Measurements from ENCODE around the gene ZNF217.
A peak's percentile ranks its signal among the peaks of the same experiment; 100 is the strongest.
"Not testable (repeated sequence)": the region's sequence is repeated elsewhere in the genome, so short reads cannot be mapped to it uniquely, and the experiment has no call there.

Gene ZNF217
- 13.1 to 133 (median 61.0) reads per million in 18 experiments for total RNA-seq

DNA sequence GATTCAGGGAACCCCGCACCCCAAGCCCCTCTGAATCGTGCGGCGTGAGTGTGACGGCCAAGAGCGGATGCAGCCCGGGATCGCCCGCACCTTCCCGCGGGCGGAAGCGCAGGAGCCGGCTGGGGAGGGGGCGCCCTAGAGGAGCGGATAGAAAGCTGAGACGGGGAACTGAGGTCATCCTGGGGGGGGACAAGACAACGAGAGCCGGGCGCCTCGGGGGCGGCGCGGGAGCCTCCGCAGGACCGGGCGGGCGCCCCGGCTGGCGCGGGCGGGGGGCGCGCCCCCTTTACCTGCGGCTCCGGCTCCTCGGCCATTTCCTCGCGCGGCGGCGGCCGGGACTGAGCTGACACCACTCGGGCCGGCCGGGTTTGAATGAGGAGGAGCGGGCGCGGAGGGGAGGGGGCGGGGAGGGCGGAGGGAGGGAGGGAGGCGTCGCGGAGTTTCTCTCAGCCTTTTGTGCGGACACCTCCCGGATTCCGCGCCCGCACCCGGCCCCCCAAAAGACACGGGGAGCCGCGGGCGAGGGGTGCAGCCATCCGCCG lies at the start of gene ZNF217:
Gene ZNF217 (minus strand): TSS at position 374 of the 542 bp plus-strand sequence. CDS start 11,013 bp downstream, outside the sequence.
- peak; percentile 49 to 60 for DNase-seq

DNA sequence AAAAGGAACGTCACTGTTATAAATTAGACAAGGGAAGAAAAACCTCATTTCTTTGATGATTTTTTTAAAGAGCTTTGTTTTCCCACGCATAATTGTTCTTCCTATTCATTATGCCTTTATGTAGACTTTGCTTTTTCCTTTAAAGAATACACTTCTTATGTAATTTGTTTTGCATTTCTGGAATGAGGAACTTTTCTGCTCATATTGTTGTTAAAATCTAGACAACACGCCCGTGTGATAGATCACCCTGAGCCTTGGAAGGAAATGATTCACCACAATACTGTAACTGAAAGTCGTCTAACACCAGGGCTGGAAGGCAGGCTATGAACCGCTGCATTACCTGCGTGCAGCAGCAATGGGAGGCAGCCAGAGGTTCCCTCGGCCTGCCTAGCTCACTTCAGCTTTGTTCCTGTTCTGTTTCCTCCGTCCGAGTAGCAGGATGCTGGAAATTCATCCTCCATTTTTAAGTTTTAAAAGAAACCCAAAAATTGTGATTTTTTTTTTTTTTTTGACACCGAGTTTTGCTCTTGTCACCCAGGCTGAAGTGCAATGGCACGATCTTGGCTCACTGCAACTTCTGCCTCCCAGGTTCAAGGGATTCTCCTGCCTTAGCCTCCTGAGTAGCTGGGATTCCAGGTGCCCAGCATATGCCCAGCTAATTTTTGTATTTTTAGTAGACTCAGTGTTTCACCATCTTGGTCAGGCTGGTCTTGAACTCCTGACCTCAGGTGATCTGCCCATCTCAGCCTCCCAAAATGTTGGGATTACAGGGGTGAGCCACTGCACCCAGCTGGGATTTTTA lies 49.6 kb upstream of the ZNF217 start:
- DNase-seq = peak; percentile 89 to 93

DNA sequence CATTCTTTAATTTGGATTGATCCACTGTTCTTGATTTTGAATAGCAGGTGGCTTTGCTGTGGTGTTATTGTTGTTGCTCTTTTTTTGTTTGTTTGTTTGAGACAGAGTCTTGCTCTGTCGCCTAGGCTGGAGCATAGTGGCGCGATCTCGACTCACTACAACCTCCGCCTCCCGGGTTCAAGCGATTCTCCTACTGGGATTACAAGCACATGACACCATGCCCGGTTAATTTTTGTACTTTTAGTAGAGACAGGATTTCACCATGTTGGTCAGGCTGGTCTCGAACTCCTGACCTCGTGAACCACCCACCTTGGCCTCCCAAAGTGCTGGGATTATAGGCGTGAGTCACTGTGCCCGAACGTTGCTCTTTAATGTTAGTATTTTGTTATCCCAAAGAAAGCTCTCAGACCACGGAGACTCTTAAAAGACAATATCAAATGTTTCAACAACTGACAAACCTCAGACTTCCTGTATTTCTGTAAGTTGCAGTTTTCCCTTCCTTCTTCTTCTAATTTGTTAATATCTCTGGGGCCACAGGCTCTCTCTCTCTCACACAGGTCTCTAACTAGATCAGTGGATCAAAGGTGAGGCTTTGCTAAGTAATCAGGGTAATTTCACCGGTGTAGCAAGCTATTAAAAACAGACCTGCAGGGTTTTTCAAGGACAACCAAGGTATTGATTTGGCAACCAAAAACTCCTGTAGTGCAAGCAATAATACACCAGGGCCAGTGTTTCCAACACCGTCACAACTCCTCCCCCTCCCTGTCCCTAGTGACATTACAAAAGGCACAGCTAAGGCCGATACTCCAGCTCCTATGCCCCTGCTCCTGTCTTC lies 48.8 kb upstream of the ZNF217 start:
- peak; percentile 75 to 86 for DNase-seq

DNA sequence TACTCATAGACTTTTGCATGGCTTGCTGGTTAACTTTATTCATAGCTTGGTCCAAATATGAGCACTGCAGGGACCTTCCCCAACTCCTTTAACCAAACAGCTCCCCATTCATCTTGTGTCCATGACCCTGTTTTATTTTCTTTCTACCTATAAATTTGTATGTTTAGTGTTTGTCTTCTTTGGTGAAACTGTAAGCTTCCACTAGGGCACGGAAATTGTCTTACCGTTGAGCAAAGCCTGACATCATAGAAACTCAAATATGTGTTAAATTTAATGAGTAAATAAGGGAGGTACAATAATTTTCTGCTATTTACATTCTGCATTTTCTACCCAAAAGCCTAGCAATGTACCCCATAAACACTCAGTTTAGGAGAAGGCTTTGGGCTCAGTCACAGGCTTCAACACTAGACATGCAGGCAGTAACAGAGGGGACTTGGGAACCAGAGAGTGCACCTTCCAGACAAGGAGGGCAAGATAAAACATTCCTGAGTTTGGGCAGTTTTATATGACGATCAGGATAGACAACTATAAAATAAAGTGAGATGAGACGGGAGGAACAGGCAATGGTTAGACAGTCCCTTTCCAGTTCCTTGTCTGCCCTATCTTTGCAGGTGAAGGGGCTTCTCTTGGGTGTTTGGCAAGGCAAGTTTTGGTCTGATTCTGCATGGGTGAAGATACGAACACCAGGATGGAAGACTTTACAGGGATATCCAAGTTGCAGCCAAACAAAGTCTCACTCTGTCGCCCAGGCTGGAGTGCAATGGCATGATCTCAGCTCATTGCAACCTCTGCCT lies 46.2 kb upstream of the ZNF217 start:
- no peak for DNase-seq

DNA sequence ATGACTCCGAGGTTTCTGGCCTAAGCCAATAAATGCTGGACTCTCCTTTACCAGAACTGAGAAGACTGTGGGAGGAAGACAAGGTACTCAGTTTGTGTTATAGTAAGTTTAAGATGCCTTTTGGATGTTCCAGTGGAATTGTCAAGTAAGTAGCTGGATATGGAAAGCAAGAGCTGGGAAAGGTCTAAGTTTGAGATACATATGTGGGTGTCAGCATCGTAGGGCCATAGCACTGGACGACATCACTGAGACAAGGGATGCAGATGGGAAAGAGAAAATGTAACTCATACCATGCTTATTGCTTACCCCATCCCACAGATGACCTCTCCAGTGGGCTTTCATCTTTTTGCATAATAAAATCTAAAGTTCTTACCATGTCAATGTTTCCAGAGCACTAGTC lies 45.5 kb upstream of the ZNF217 start:
- no peak for DNase-seq

DNA sequence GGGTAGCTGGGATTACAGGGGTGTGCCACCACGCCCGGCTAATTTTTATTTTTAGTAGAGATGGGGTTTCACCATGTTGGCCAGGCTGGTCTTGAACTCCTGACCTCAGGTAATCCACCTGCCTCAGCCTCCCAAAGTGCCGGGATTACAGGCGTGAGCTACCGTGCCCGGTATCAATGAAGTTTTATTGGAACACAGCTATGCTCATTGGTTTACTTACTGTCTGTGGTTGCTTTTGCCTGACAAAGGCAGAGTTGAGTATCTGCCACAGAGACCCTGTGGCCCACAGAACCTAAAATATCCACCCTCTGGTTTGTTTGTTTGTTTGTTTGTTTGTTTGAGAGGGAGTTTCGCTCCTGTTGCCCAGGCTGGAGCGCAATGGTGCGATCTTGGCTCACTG lies 43.7 kb upstream of the ZNF217 start:
- DNase-seq = not testable (repeated sequence)

DNA sequence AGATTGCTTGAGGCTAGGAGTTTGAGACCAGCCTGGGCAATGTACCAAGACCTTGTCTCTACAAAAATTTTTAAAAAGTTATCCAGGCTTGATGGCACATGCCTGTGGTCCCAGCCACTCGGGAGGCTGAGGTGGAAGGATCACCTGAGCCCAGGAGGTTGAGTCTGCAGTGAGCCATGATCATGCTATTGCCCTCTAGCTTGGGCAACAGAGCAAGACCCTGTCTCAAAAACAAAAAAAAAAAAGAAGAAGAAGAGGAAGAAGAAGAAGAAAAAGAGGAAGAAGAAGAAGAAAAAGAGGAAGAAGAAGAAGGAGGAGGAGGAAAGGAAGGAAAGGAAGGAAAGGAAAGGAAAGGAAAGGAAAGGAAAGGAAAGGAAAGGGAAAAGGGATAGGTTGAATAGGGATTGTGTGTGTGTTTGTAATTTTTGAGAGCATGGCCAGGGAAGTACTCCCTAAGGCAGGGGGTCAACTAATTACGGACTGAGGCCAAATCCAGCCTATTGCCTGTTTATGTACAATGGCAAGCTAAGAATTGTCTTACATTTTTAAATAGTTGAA lies 43.0 kb upstream of the ZNF217 start:
- no peak for DNase-seq

DNA sequence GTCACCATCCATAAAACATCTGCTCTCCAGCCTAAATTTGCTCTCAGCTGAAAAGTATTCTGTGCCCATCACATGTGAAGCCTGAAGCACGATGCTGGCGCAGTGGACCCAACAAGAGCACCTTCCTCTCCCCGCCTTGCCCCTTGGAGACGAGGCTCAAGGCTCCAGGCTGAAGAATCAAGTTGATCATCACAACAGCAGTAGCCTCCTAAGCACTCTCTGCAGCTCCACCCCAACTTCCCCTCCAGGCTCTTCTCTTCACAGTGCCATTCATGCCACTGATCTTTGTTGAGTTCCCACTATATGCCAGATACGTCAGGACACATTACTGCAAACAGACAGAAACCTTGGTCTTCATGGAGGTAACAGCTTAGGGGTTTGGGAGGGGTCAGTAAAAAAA lies 41.6 kb upstream of the ZNF217 start:
- DNase-seq = peak; percentile 26 to 27

DNA sequence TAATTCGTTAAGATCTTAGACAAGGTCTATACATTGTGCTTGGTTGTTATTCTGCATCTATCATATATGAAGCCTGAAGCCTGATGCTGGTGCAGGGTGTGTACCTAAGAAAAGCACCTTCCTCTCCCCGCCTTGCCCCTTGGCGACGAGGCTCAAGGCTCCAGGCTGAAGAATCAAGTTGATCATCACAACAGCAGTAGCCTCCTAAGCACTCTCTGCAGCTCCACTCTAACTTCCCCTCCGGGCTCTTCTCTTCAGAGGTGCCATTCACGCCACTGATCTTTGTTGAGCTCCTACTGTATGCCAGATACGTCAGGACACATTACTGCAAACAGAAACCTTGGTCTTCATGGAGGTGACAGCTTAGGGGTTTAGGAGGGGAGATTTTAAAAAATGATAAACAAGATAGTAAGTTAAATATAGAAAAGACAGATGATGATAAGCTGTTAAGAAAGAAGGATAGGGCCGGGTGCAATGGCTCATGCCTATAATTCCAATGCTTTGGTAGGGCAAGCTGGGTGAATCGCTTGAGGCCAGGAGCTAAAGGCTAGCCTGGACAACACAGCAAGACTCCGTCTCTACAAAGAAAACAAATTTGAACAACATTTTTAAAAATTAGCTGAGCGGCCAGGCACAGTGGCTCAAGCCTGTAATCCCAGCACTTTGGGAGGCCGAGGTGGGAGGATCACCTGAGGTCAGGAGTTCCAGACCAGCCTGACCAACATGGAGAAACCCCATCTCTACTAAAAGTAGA lies 38.4 kb upstream of the ZNF217 start:
- no peak for DNase-seq

DNA sequence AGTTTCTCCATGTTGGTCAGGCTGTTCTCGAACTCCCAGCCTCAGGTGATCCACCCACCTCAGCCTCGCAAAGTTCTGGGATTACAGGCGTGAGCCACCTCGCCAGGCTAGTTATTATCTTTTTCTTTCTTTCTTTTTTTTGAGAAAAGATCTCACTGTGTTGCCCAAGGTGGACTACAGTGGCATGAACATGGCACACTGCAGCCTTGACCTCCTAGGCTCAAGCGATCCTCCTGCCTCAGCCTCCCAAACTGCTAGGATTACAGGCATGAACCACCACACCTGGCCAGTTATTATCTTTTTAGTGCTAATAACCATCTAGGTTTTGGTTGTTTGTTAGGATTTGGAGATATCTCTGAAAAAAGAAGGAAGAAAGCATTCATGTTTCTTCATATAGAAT lies 35.8 kb upstream of the ZNF217 start:
- no peak for DNase-seq

DNA sequence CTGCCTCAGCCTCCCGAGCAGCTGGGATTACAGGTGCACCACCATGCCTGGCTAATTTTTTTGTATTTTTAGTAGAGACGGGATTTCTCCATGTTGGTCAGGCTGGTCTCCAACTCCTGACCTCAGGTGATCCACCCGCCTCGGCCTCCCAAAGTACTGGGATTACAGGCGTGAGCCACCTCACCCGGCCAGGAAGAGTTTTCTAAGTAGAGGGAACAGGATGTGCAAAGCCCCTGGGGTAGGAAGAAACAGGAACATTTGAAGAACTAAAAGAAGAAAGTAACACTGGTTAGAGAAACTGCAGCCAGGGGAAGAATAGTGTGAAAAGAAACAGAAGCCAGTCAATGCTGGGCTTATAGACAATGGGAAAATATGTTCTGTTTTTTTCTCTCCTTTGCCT lies 35.1 kb upstream of the ZNF217 start:
- not testable (repeated sequence) for DNase-seq

DNA sequence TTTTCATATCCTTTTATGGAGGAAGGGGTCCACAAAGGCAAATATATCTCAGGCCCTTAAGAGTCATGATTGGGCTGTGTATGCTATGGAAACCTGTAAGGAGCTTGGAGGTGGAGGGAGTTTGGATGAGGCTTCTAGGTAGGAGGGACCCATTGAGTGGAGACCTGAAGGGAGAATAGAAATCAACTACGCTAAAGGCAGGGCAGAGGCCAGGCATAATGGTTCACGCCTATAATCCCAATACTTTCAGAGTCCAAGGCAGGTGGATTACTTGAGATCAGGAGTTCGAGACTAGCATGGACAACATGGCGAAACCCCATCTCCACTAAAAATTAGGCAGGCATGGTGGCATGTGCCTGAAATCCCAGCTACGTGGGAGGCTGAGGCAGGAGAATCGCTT lies 34.4 kb upstream of the ZNF217 start:
- DNase-seq = no peak

DNA sequence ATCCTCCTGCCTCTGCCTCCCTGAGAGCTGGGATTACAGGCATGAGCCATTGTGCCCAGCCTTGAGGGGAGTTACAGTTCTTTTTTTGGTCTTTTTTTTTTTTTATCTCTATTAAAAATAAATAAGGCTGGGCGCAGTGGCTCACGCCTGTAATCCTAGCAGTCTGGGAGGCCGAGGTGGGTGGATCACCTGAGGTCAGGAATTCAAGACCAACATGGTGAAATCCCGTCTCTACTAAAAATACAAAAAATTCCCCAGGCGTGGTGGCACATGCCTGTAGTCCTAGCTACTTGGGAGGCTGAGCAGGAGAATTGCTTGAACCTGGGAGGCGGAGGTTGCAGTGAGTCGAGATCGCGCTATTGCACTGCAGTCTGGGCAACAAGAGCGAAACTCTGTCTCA lies 33.4 kb upstream of the ZNF217 start:
- DNase-seq = not testable (repeated sequence)

DNA sequence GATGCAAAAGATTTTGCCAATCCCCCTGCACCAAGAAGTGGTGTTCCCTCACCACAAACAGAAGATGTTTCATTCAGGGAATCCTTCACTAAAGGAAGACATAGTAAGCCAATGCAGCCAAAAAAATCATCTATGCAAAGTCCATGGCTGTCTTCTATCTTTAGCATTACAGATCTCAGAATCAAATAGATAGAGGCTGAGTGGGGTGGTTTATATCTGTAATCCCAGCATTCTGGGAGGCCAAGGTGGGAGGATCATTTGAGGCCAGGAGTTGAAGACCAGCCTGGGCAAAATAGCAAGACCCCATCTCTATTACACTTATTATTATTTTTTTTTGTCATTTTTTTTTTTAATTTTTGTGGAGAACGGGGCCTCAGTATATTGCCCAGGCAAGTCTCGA lies 32.9 kb upstream of the ZNF217 start:
- no peak for DNase-seq

DNA sequence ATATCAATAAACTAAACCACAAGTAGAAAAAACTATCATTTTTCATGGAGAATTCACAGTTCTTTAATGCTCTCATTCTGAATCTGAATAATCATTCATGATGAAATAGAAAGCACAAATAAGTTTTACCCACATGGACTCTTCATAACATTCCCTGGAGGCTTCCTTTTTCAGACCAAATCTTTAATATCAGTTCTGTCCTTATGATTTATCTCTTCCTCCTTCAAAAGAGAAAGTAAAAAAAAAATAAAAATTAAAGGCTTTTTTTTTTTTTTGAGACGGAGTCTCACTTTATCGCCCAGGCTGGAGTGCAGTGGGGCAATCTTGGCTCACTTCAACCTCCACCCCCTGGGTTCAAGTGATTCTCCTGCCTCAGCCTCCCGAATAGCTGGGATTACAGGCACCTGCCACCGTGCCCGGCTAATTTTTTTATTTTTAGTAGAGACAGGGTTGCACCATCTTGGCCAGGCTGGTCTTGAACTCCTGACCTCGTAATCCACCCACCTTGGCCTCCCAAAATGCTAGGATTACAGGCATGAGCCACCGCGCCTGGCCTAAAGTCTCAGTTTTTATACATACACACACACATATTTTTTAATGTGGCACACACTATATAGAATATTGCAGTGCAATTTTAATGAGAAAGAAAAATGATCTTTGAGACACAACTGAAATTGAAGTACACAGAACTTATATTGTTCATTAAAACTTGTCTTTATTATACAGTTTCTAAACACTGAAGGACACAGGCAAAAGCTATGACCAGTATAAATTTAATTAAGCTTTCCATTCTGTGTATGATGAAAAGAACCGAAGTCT lies 31.9 kb upstream of the ZNF217 start:
- no peak for DNase-seq

DNA sequence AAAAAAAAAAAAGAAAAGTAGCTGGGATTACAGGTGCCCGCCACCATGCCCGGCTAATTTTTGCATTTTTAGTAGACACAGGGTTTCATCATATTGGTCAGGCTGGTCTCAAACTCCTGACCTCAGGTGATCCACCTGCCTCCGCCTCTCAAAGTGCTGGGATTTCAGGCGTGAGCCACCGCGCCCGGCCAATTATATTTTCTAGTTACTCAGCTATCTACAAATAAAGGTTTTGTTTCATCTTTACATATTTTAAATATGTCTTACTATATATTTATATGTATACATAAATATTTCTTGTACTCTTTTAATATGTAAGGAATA lies 31.2 kb upstream of the ZNF217 start:
- DNase-seq = not testable (repeated sequence)

DNA sequence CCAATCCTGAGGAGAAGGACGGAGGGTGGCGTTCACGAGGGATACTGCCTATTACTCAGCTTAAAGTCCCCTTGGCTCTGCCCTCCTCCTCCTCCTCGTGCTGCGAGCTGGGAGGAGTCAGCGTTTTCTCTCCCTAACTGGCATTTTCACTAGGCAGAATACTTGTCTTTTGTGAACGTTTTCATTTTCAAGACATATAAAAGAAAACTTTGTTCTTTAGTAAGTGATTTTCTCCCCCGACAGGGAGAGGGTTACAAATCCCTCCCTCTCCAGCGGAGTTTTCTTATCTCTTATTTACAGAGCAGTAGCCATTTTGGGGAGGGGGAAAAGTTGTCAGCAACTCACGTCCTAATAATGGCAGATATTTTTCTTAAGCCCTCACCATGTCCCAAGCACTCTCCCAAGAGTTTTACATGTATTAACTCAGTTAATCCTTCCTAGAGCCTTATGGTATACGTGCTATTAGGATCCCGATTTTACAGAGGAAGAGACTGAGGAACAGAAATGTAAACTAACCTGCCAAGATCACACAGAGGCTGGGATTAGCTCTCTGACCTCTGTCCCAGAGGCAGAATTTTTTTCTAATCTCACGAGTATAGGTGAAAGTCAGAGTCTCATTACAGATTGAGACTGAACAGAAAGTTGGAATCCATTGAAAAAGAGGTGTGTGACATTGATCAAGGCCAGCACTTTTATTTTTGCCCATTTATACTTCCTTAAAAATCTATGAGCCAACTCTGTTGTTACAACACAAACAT lies 30.0 kb upstream of the ZNF217 start:
- DNase-seq = peak; percentile 76 to 85

DNA sequence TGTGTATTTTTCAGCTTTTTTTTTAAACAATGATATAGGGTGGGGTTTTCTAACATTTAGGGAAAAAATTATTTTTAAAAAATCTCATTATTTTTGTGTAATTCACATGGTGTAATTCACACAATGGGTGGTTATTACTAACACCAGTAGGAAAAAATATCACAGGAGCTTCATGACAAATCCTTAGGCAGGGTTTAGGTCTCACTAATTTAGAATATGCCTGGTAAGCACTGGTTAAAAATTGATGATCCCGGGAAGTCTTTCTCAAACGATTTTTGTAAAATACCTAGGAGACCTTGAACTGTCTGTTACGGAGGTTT lies 29.5 kb upstream of the ZNF217 start:
- DNase-seq = no peak

DNA sequence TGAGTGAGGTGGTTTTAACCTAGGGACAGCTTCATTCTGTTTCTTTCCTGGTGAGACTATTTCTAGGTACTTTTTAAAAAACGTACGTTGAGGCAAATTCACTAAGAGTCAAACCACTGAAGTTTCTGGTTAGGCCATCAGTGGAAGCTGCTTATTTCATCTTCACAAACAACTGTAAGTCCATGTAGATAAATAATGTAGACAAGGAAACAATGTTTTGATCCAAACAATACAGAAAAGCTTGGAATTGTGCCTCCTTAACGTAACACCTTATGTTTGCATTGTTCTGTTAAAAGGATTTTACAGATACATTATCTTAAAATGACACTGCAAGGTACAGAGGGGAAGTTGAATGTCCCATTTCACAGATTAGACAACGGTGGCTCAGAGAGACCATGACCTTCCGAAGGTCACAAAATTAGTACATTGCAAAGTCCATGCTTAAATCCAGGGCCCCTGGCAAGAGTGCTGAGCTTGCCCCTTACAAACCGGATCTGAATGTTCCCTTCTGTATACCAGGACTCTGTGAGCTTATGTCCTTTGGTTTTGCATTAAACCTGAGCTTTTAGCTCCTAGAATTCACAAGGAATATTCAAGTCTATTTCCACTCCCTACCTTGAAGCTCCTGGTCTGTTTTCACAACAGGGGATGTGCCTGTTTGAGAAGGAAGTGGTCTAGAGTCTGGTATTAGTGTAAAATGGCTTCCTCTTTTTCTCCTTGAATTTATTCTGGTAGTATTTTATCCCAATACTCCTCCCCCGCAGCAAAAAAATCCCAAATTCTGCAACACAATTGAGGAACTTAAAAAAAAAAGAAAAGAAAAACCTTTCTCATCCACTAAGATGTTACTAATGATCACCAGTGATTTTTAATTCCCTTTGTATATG lies 28.9 kb upstream of the ZNF217 start:
- DNase-seq = peak; percentile 68 to 79
